ENCODE data around the gene GPR141. TPM values are rescaled to one million over a fixed set of nuclear protein-coding genes. Genes with fewer than 3 reads are reported as not detected.

The GPR141 gene
- total and polyA plus RNA-seq, 2 donors (not counting 3 experiments of a cell fraction or from before 2014, with no cell fraction given): not detected

DNA sequence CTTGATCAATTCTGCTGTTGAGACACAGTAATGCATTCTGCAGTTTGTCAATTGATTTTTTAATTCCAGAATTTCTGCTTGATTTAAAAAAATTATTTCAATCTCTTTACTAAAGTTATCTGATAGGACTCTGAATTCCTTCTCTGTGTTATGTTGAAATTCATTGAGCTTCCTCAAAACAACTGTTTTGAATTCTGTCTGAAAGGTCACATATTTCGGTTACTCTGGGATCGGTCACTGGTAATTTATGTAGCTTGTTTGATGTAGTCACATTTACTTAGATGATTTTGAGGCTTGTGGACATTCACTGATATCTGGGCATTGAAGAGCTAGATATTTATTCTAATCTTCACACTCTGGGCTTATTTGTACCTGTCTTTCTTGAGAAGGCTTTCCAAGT, 97.6 kb downstream of the GPR141 start:
- CTCF ChIA-PET: no interaction called here

GRCh38 chr7:37782166-37782565, 98.6 kb downstream of the GPR141 start:
- FAIRE-seq (no peak), DNase-seq (ENCODE audit: low read depth, low spot score) (no peak)
- Histone ChIP-seq H3K36me3 (ENCODE audit: control insufficient read depth in 2 of 2, extremely low read depth in 1 of 2, insufficient read depth in 2 of 2, low read length in 2 of 2) (no peaks in the 10 kb centered on the region), H3K9ac (replicated peaks; ENCODE audit: extremely low read depth, insufficient read depth, low read length) (no peak overlapping the region), H3K79me2 (ENCODE audit: control insufficient read depth, insufficient read depth, low read length) (no peaks in the 10 kb centered on the region), H3K4me2 (ENCODE audit: insufficient read depth, low read length) (no peak overlapping the region), H3K9me1 (replicated peaks; ENCODE audit: control insufficient read depth, extremely low read depth, insufficient read depth, low read length) (no peaks in the 10 kb centered on the region), H3K9me3 (replicated peaks; ENCODE audit: control insufficient read depth, insufficient read depth, low read length) (no peaks in the 10 kb centered on the region), H2AFZ (ENCODE audit: low read depth, low read length) (no peak overlapping the region), H3K27me3 (ENCODE audit: control insufficient read depth in 2 of 2, insufficient read depth in 2 of 2, low read length in 2 of 2) (no peaks in the 10 kb centered on the region), H4K20me1 (replicated peaks; ENCODE audit: control insufficient read depth, extremely low read depth, insufficient read depth, low read length) (no peaks in the 10 kb centered on the region), H3K4me3 (replicated peaks in 1 of 3; ENCODE audit: insufficient read depth in 1 of 3, low read depth in 1 of 3, low read length in 3 of 3) (no peak overlapping the region), H3K4me1 (ENCODE audit: control insufficient read depth, extremely low read depth, insufficient read depth, low read length) (no peaks in the 10 kb centered on the region), H3K27ac (ENCODE audit: insufficient read depth, low read depth, low read length) (no peak overlapping the region)
- ChIA-PET CTCF (no interaction called here), POLR2A (no interaction called here)
- BruUV-seq (replicated peaks): no TSS peak
- dilution Hi-C loops (cut with MboI; ENCODE audit: extremely low pct_ligation_motif_present, low sequenced_read_pairs): no loop called here
- intact Hi-C loops (cut with micrococcal nuclease): no loop called here
- no peak for TF ChIP-seq POLR2A (IDR thresholded peaks at IDR 0.05; ENCODE audit: low read depth, low read length)
- TF ChIP-seq MYC (IDR thresholded peaks at IDR 0.05; ENCODE audit: low read depth, low read length): no peak
- no peak for TF ChIP-seq POLR2AphosphoS5 (IDR thresholded peaks at IDR 0.05; ENCODE audit: insufficient read depth, low read depth, low read length)
- TF ChIP-seq MAX (IDR thresholded peaks at IDR 0.05; ENCODE audit: insufficient read depth, insufficient read length): no peak

More for the DNA sequence above, 97.6 kb downstream of the GPR141 start:
- H3K4me2 ChIP-seq (ENCODE audit: insufficient read depth, low read length): no peak overlapping the region
- no peaks in the 10 kb centered on the region for H3K79me2 ChIP-seq (ENCODE audit: control insufficient read depth, insufficient read depth, low read length)
- no peak overlapping the region for H3K27ac ChIP-seq (ENCODE audit: insufficient read depth, low read depth, low read length)
- no peaks in the 10 kb centered on the region for H3K36me3 ChIP-seq (ENCODE audit: control insufficient read depth in 2 of 2, extremely low read depth in 1 of 2, insufficient read depth in 2 of 2, low read length in 2 of 2)
- FAIRE-seq: no peak
- H4K20me1 ChIP-seq (replicated peaks; ENCODE audit: control insufficient read depth, extremely low read depth, insufficient read depth, low read length): no peaks in the 10 kb centered on the region
- no TSS peak for BruUV-seq (replicated peaks)
- dilution Hi-C loops (cut with MboI; ENCODE audit: extremely low pct_ligation_motif_present, low sequenced_read_pairs): no loop called here
- no peak overlapping the region for H2AFZ ChIP-seq (ENCODE audit: low read depth, low read length)
- TF ChIP-seq, protein P1, sequence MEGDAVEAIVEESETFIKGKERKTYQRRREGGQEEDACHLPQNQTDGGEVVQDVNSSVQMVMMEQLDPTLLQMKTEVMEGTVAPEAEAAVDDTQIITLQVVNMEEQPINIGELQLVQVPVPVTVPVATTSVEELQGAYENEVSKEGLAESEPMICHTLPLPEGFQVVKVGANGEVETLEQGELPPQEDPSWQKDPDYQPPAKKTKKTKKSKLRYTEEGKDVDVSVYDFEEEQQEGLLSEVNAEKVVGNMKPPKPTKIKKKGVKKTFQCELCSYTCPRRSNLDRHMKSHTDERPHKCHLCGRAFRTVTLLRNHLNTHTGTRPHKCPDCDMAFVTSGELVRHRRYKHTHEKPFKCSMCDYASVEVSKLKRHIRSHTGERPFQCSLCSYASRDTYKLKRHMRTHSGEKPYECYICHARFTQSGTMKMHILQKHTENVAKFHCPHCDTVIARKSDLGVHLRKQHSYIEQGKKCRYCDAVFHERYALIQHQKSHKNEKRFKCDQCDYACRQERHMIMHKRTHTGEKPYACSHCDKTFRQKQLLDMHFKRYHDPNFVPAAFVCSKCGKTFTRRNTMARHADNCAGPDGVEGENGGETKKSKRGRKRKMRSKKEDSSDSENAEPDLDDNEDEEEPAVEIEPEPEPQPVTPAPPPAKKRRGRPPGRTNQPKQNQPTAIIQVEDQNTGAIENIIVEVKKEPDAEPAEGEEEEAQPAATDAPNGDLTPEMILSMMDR (IDR thresholded peaks at IDR 0.05; ENCODE audit: extremely low read depth in 1 of 2, insufficient read depth in 1 of 2, low read depth in 1 of 2, low read length in 2 of 2): no peak
- no peak for TF ChIP-seq POLR2AphosphoS5 (IDR thresholded peaks at IDR 0.05; ENCODE audit: insufficient read depth, low read depth, low read length)
- no peak for TF ChIP-seq POLR2A (IDR thresholded peaks at IDR 0.05; ENCODE audit: low read depth, low read length)
- no peak for TF ChIP-seq MAX (IDR thresholded peaks at IDR 0.05; ENCODE audit: insufficient read depth, insufficient read length)
- TF ChIP-seq GATA2 (IDR thresholded peaks at IDR 0.05; ENCODE audit: insufficient read depth, insufficient read length, low read depth, low read length): no peak
- no peaks in the 10 kb centered on the region for H3K4me1 ChIP-seq (ENCODE audit: control insufficient read depth, extremely low read depth, insufficient read depth, low read length)
- intact Hi-C loops (cut with micrococcal nuclease): no loop called here
- no peak for DNase-seq (ENCODE audit: low read depth, low spot score)
- H3K9me1 ChIP-seq (replicated peaks; ENCODE audit: control insufficient read depth, extremely low read depth, insufficient read depth, low read length): no peaks in the 10 kb centered on the region
- H3K9me3 ChIP-seq (replicated peaks; ENCODE audit: control insufficient read depth, insufficient read depth, low read length): no peaks in the 10 kb centered on the region
- H3K4me3 ChIP-seq (replicated peaks in 1 of 3; ENCODE audit: insufficient read depth in 1 of 3, low read depth in 1 of 3, low read length in 3 of 3): no peak overlapping the region
- POLR2A ChIA-PET: no interaction called here
- H3K27me3 ChIP-seq (ENCODE audit: control insufficient read depth in 2 of 2, insufficient read depth in 2 of 2, low read length in 2 of 2): no peaks in the 10 kb centered on the region
- H3K9ac ChIP-seq (replicated peaks; ENCODE audit: extremely low read depth, insufficient read depth, low read length): no peak overlapping the region
